Lower leg skin (tissue), 4 donors: Measurements from ENCODE around the gene CDC16. TPM values are rescaled to one million over a fixed set of nuclear protein-coding genes. Genes with fewer than 3 reads are reported as not detected.

Experiments
- DNase-seq, 2 donors: peaks; one replicate each; pipeline ENCODE4 v3.0.0-alpha.2; 2019; ENCODE audit warnings: low spot score in 2 of 2
- H3K4me3 ChIP-seq: fragments of 200-600 bp; sonication (generic); 2 replicates; pipeline ENCODE4 v1.5.1; 2017; ENCODE audit warnings: mild to moderate bottlenecking, low read depth; ENCODE audit not compliant: poor library complexity, severe bottlenecking
- CTCF ChIP-seq, 3 donors: fragments of 450-650 bp; IDR thresholded peaks; one replicate each; pipeline ENCODE4 v1.5.1; 2016; ENCODE audit warnings: antibody characterized with exemption in 3 of 3, mild to moderate bottlenecking in 3 of 3, moderate library complexity in 2 of 3
- POLR2A ChIP-seq, 2 donors: fragments of 450-650 bp; IDR thresholded peaks; one replicate each; pipeline ENCODE4 v1.6.1; 2016 to 2017; ENCODE audit warnings: antibody characterized with exemption in 2 of 2, mild to moderate bottlenecking in 1 of 2, moderate library complexity in 1 of 2
- WGBS, 2 donors: methylation state at CpG; one replicate each; pipeline ENCODE4 v1.1.5; 2018; 5-methylcytosine and 5-hydroxymethylcytosine counted together
- intact Hi-C: fragments of 100-400 bp; cut with DNase I; formaldehyde crosslinking; loops from one replicate; pipeline ENCODE4 v1.15.0; 2023; ENCODE audit warnings: low total_unique reads
- total RNA-seq, 4 donors: library from RNA; depleted of rRNA; stranded (reverse); fragments of >200 nt; gene quantifications; one replicate each; pipeline ENCODE4 v1.1.0, GENCODE V29; 2016

The CDC16 gene
- total RNA-seq, 4 donors from 2014 or later = 39.5 to 85.6 (median 41.4) TPM

- no peak overlapping the region for H3K4me3 ChIP-seq
- TF ChIP-seq POLR2A (IDR thresholded peaks at IDR 0.05) (no peak), CTCF (IDR thresholded peaks at IDR 0.05) (no peak)
- DNase-seq = no peak
- intact Hi-C loops = no loop called here
Observed at GRCh38 chr13:114311387-114311786, 76.7 kb downstream of the CDC16 start.

- intact Hi-C loops = no loop called here
- no peak overlapping the region for H3K4me3 ChIP-seq
- 41 to 47% methylated on average over 2 of the region's 2 CpGs for WGBS, 2 donors
- TF ChIP-seq POLR2A (IDR thresholded peaks at IDR 0.05) (no peak), CTCF (IDR thresholded peaks at IDR 0.05) (no peak)
- no peak for DNase-seq
Observed at GRCh38 chr13:114311908-114312307, 77.2 kb downstream of the CDC16 start.

- DNase-seq = no peak
- WGBS, 2 donors = 80 to 86% methylated on average over 17 of the region's 17 CpGs
- TF ChIP-seq CTCF (IDR thresholded peaks at IDR 0.05) (no peak), POLR2A (IDR thresholded peaks at IDR 0.05) (no peak)
- H3K4me3 ChIP-seq = no peak overlapping the region
- intact Hi-C loops = no loop called here
Observed at GRCh38 chr13:114313061-114313860, 78.6 kb downstream of the CDC16 start.

- DNase-seq = peak; percentile 93 to 99
- H3K4me3 ChIP-seq = peak within 1 kb of the TSS; percentile 75
- 0 to 1% methylated on average over 45 to 89 of the region's 107 CpGs for WGBS, 2 donors
- peak in 1 of 2 donors; percentile 12 for TF ChIP-seq POLR2A (IDR thresholded peaks at IDR 0.05)
- TF ChIP-seq CTCF (IDR thresholded peaks at IDR 0.05) = no peak
- intact Hi-C loops = no loop called here
Observed at GRCh38 chr13:114314074-114314912, 79.6 kb downstream of the CDC16 start, which contains the start of gene CHAMP1. TSS of gene CHAMP1 (plus strand) at chr13:114314503. CDS start at chr13:114323843, 9,340 bp downstream.

- DNase-seq = no peak
- peak overlapping the region; percentile 75 for H3K4me3 ChIP-seq
- TF ChIP-seq POLR2A (IDR thresholded peaks at IDR 0.05) (no peak), CTCF (IDR thresholded peaks at IDR 0.05) (no peak)
- 5 to 7% methylated on average over 7 of the region's 7 CpGs for WGBS, 2 donors
- intact Hi-C loops = no loop called here
Observed at GRCh38 chr13:114315074-114315785, 80.5 kb downstream of the CDC16 start.
